GM12801 (cell line): Measurements from ENCODE around the gene RASSF3.

Experiments used
- TF ChIP-seq, protein P1 (sequence below): IDR thresholded peaks from one replicate; pipeline ENCODE4 v1.5.1; 2011; ENCODE audit warnings: control low read depth; ENCODE audit not compliant: insufficient read length; ENCODE audit errors: extremely low read depth

The RASSF3 gene

GRCh38 chr12:64735442-64735841, 125.1 kb downstream of the RASSF3 start:
- TF ChIP-seq, protein P1, sequence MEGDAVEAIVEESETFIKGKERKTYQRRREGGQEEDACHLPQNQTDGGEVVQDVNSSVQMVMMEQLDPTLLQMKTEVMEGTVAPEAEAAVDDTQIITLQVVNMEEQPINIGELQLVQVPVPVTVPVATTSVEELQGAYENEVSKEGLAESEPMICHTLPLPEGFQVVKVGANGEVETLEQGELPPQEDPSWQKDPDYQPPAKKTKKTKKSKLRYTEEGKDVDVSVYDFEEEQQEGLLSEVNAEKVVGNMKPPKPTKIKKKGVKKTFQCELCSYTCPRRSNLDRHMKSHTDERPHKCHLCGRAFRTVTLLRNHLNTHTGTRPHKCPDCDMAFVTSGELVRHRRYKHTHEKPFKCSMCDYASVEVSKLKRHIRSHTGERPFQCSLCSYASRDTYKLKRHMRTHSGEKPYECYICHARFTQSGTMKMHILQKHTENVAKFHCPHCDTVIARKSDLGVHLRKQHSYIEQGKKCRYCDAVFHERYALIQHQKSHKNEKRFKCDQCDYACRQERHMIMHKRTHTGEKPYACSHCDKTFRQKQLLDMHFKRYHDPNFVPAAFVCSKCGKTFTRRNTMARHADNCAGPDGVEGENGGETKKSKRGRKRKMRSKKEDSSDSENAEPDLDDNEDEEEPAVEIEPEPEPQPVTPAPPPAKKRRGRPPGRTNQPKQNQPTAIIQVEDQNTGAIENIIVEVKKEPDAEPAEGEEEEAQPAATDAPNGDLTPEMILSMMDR: no peak

DNA sequence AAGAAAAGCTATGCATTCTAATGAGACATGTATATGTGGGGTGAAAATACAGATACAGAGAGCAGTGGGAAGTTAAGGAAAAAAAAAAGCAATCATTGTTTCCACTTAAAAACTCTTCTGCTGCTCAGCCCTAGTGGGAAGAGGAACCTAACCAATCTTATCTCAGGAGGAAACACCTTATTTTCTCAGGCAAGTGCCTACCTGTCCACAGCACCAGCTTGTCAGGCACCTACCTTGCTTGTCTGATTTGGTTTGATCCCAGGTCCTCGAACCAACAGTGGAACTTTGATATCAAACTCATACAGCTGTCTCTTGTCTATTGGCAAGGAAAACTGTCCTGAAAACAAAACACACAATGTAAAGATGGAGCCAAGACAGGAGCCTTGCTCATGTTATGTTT, 126.5 kb downstream of the RASSF3 start:
- TF ChIP-seq, protein P1: no peak

- TF ChIP-seq, protein P1: no peak
Measured at GRCh38 chr12:64737539-64737938, 127.2 kb downstream of the RASSF3 start.

GRCh38 chr12:64739778-64740177, 129.5 kb downstream of the RASSF3 start:
- TF ChIP-seq, protein P1: no peak

GRCh38 chr12:64740646-64741045, 130.4 kb downstream of the RASSF3 start:
- TF ChIP-seq, protein P1: no peak

- TF ChIP-seq, protein P1: no peak
Measured at GRCh38 chr12:64742416-64742815, 132.1 kb downstream of the RASSF3 start.

GRCh38 chr12:64743206-64743605, 132.9 kb downstream of the RASSF3 start:
- TF ChIP-seq, protein P1: no peak
